GM18873 (cell line): ENCODE data around the gene WNT3A.
A peak's percentile ranks its signal among the peaks of the same experiment; 100 is the strongest.

Experiments used
- ATAC-seq: cut with Tn5 transposase; IDR thresholded peaks from one replicate; pipeline ENCODE4 v1.9.1; 2021; ENCODE audit warnings: mild to moderate bottlenecking, moderate library complexity, moderate number of reproducible peaks; ENCODE audit not compliant: unreplicated experiment, low FRiP score

WNT3A gene

DNA sequence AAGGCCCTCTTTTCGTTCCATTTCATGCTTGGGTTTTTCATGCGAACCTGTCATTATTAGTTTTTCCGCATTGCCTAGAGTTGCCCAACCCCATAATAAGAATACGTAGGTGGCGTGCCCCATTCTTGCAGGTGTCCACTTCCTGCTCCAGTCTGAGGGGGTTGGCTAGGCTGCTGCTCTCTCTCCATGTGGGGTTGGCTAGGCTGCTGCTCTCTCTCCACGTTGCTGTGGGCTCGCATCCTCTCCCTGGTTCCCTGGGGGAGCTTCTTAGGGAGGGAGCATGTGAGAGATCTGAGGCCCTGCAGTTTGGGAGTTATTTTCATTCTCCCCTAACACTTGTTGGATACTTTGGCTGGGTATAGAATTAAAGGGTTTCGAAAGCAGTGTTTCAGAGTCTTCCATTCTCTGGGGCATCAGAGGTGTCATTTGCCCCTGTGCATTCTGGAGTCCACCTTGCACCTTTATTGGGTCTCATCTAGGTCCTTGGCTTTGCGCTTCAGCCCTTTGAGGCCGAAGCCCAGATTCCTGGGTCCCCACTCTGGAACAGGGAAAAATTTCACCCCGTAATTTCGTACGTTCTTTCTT is 87.7 kb downstream of the WNT3A start:
- ATAC-seq: no peak

DNA sequence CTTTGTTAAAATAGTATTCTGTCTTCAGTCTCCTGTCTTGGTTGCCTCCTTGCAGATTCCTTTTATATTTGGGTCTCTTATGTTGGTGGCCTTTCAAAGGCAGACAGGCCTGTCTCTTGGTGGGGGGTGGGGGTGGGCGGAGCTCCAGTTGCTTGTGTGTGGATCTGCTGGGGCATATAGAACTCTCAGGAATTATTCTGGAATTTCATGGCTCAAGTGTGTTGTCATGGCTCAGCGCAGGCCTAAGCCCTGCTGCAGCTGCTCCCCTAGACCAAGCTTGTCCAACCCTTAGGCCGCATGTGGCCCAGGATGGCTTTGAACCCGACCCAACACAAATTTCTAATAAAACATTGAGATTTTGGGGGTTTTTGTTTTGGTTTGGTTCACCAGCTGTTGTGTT is 88.4 kb downstream of the WNT3A start:
- no peak for ATAC-seq

DNA sequence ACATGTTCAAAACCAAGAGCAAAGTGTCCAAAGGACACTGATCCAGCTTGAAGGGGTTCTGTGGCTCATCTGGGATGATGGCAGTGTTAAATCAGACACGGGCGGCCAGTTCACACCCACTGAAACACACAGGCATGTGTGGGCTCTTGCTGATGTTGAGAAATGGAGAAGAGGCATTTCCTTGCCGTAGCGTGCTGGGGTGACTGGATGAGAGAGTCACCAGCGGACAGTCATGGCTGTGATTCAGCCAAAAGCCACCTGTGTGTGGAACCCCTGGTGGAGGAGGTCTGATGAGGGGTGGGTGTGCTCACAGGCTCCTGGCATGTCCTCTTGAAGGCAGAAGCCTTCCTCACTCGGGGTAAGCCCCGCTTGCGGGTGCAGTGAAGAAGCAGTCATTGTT is 89.1 kb downstream of the WNT3A start:
- no peak for ATAC-seq

DNA sequence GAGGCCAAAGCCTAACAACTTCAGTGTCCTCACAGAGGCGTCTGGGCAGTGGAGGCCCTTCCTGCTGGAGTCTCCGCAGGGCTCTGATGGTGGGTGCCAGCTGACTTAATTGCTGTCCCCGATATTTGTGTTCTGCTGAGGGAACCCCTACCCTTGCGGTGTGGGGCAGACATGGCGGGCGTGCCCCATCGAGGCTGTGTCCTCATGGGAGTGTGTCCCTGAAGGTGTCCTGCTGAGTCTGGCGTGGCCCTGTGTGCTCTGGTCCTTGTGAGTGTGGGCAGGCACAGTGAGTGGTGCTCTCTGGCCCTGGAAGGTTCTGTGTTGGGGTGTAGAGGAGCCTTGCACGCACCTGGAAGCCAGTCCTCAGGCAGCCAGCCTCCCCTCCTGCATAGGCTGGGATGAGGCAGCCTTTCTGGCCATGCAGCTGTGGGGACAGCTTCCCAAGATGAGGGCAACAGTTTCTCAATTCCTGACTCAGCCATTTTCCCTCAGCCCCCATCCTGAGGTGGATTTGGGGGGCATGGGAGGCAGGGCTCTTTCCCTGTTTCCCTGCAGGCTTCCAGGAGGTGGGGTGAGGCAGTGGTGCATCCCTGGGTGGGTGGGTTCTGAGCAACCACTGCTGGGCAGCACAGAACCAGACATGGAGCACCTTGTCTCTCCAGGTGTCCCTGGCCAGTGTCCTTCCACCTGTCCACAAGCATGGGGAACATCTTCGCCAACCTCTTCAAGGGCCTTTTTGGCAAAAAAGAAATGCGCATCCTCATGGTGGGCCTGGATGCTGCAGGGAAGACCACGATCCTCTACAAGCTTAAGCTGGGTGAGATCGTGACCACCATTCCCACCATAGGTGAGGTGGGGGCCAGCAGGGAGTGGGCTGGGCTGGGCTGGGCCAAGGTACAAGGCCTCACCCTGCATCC is 89.9 kb downstream of the WNT3A start:
- no peak for ATAC-seq

DNA sequence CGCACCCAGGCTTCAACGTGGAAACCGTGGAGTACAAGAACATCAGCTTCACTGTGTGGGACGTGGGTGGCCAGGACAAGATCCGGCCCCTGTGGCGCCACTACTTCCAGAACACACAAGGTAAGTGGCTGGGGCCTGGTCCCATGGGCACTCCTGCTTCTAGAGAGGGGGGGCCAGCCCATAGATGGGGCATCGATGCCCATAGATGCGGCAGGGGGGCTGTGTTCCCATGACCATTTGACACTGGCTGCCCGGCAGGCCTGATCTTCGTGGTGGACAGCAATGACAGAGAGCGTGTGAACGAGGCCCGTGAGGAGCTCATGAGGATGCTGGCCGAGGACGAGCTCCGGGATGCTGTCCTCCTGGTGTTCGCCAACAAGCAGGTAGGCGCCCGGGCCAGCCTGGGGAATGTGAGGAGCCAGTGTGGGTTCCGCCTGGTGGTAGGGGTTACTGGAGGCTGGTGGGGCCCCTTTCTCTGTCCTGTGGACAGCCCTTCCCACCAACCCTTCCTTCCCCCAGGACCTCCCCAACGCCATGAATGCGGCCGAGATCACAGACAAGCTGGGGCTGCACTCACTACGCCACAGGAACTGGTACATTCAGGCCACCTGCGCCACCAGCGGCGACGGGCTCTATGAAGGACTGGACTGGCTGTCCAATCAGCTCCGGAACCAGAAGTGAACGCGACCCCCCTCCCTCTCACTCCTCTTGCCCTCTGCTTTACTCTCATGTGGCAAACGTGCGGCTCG is 90.7 kb downstream of the WNT3A start:
- ATAC-seq: no peak

DNA sequence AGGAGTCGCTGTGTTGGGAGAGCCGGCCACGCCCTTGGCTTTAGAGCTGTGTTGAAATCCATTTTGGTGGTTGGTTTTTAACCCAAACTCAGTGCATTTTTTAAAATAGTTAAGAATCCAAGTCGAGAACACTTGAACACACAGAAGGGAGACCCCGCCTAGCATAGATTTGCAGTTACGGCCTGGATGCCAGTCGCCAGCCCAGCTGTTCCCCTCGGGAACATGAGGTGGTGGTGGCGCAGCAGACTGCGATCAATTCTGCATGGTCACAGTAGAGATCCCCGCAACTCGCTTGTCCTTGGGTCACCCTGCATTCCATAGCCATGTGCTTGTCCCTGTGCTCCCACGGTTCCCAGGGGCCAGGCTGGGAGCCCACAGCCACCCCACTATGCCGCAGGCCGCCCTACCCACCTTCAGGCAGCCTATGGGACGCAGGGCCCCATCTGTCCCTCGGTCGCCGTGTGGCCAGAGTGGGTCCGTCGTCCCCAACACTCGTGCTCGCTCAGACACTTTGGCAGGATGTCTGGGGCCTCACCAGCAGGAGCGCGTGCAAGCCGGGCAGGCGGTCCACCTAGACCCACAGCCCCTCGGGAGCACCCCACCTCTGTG is 91.6 kb downstream of the WNT3A start:
- no peak for ATAC-seq

DNA sequence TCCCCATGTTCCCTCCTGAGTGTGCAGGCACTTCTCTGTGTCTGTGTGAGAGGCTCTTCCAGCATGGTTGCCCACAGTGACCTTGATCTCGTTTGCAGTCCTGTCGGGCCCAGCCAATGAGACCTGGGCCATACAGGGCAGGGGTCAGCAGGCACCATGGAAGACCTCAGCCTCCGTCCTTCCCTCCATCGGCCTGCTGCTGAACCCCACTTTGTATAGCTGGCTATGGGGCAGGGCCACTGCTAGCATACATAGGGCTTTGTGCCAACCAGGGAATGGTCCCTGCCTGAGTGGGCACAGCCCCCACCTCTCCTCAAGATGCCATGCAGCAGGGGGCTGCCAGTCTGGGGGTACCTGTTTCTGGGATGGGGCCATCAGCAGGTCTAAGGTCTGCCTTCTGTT is 92.5 kb downstream of the WNT3A start:
- no peak for ATAC-seq

DNA sequence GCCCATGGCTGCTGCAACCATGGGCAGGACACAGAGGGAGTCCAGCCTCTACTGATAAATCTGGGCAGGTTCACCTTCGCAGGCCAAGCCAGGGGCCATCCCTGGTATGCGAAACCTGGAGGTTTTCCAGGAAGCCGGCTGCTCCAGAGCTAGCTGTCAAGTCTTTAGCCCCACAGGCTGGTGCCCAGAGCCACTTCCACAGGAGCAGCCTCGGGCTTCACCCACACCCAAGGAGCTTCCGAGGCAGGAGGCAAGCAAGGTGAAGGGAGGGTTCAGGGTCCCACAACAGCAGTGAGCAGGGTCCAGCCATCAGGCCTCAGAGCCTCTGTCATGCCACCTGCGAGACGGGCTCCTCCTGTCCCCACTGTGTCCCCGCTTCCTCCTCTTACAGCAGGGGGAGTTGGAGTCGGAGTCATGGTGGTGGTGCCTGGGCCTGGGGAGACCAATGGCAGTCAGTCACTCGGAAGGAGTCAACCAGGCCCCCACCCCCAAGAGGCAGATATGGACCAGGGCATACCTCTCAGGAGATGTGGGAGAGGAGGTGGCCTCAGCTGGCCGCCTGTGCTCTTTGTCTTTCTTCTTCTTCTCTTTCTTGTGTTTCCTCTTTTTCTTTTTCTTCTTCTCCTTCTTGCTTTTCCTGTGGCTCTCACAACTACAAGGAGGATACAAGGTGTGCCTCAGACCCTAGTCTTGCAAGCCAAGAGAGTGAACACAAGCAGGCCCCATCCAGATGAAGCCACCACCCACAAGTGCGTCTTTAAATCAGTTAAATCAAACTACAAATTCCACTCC is 94.2 kb downstream of the WNT3A start:
- ATAC-seq: no peak

DNA sequence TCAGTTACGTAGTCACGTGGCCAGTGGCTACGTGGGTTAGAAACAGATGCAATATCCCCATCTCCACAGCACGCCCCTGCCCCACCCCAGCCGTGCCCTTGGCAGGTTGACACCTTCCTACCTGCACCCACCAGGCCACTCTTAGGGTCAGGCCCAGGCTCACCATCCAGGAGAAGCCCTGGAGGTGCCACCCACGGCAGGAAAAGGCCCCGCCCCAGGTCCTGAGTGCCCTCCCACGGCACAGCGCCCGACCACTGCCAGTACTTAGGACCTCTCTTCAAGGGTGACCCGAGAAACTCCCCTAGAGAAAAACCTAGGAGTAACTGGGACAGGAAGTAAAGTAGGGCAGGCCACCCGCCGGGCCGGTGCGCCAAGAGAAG is 94.8 kb downstream of the WNT3A start:
- no peak for ATAC-seq

DNA sequence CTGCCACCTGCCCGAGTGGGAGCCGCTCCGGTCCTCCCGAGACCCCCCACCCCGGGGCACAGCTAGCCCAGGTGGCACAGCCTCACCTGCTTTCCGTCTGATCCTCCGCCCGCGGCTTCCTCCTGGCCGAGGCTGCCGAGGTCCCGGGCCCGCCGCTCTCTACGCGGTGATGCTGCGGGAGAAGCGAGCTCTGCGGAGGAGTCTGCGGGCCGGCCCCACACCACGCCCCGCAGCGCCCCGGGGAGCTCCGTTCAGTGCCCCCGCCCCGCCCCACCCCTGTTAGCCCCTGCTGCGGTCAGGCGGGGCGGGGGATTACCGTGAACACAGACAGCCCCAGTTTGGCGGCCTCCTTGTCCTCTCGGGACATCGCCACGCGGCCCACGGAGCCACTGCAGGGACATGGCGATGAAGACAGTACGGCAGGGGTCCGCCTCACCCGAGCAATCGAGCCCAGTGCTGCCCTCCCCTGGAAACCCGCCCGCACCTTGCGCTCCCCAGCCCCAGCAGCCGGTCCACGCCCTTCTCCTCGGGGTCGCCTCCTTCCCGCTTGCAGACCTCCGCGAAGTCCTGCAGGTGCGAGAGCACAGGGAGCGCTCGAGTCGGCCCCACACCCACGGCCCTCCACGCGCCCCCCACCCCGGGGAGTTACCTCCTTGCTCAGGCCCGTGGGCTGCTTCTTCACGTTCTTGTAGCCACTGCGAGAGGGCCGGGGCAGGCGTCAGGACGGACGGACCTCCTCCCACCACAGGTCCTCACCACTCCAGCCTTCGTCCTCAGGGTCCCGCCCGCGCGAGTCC is 95.4 kb downstream of the WNT3A start:
- ATAC-seq: no peak

DNA sequence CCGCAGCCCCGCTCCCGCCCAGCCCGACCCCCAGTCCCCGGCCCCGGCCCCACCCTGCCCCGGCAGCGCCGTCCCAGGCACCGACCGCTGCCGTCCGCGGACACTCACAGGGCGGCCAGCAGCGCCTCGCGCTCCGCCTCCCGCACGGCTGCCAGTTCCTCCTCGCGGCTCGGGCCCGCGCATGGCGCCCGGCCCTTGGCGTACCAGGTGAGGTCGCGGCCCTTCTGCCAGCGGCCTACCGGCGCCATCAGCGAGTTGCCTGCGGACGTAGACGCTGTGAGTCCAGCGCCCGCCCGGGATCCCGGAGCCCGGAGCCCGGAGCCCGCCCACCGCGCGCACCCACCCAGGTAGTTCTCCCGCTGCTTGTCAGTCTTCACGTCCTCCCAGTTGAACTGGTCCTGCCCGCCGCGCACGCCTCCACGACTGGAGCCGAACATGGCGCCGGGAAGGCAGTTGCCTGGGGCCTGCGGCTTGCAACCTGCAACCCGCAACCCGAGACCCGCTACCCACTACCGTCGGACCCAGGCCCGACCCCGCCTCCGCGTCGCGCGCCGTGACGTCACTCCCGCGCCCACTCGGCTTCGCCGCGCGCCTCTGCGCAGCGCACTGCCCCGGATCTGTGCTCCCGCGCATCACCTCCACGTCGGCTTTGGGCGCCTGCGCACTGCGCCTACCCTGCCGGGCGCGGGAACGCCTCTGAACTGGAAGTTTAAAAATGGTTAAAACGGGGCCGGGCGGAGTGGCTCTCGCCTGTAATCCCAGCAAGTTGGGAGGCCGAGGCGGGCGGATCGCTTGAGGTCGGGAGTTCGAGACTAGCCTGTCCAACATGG is 96.2 kb downstream of the WNT3A start, which contains the start of gene C1orf35:
Gene C1orf35, minus strand, starts transcription at position 535 of the 830 bp plus-strand sequence. Its CDS starts 98 bp downstream, at position 437.
- peak; percentile 56 for ATAC-seq

DNA sequence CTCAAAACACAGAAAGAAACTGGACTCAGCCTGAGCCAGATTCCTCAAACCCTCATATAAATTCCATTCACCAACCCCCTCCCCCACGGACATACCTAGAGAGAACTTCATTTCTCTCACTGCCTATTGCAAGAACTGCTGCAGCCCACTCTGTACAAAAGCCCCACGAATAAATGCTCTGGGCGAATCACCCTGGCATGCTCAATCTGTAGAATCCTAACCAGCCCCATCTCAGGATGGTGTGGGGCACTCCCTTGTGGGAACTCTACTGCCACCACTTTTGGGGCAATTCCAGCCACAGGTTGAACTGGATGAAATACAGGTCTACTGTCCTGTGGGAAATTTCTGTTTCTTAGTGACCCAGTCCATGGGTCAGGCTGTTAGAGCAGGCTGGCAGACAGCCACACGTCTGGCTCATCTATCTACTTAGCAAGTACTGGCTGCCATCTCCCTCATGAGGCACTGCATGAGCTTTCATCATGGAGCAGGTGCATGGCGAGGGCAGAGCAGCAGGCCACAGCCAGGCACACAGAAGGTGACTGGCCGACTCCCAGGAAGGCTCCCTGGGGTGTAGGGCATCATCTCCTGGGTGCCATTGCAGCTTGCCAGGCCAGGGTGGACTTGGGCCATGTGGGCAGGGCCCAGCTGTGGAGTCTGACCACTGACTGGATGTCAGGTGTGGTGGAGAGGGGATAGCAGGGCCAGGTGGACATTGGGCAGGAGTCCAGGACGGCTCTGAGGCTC is 97.9 kb downstream of the WNT3A start:
- ATAC-seq: no peak

DNA sequence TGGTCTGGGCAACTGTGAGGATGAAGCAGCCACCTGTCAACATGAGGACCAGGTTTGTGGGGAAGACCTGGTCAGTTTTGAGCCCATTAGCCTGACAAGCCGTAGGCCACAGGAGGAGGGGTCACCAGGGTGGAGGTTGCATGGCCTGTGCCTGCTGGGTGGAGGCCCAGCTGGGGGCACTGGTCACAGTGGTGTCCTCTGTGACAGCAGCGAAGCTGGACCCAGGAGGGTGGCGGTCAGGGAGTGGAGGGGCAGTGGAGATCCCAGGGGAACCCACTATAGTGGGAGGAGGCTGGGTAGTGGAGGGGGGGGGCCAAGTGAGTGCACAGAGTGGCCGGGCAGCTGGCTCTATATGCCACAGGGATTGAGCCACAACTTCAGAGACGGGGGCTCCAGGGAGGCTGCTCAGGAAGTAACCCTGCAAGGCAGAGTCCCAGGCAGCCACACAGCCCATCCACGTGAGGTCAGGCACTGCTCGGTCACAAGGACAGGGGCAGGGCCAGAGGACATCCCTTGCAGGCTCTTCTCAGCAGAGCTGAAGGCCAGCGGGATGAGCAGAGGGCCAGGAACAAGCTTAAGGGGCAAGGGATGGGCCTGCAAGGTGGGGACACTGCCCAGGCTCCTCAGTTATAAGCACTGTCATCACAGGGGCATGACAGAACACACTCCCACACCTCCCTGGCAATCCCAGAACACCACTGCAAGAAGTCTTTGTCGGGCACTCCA is 98.6 kb downstream of the WNT3A start:
- no peak for ATAC-seq

DNA sequence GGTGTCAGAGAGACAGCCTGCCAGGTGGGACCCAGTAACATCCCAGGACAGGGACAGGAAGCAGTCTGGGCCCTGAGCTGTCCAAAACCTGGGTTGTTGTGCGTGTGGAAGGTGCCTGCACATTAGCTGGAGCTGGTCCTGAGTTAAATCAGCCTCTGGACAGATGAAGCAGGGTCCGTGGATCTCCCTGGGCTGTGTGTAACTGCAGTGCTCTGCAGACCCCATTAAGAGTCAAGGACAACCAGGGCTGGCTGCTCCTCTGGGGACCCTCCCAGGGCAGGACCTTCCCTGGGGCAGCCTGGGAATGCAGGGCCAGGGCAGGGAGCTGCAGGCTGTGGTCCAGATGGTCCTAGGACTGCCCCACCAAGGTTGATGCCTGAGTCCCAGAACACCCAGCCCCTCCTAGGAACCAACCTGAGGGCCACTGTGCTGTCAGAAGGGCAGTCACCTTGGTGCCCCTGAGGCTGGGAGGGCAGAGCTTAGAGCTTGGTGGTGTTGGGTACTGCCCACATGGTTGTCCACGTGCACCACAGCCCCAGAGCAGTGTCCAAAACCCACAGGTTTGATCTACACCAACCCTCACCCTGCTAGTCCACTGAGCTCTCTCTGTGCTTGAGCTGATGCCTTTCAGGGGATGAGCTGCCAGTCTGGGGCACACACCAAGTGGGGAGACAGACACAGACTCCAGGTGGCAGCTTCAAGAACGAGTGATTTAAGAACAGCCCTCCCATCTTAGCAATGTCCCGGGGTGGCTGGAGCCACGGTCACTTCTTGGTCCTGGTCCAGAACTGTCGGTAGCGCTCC is 99.4 kb downstream of the WNT3A start:
- no peak for ATAC-seq

DNA sequence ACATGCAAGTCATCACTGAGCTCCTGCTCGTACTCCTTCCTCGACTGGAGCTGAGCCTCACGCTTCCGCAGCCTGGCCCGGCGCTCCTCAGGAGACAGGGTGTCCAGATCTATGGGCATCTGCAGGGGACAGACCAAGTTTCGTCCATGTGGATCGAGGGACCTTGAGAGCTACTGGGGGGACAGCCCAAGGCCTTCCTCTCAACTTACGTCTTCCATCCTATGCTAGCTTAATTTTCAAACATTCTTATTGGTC is 99.9 kb downstream of the WNT3A start:
- no peak for ATAC-seq

DNA sequence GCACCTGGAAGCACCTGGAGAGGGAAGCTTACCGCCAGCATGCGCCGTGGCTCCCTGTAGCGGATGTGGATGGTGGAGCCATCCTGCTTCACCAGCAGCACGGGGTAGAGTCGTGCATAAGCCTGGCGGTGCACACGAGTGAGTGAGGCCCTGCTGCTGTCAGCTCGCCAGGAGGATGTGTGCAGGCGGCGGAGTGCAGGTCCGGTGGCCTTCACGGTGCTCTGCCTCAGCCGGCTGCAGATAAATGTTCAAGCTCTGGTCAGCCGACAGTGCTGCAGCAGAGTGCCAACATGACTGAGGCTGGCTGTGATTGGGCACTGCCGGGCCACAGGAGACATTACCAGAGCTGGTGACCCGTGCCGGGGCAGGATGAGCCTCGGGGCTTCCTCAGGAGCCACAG is 100.8 kb downstream of the WNT3A start:
- ATAC-seq: no peak
